ENCODE measurements around the gene NECTIN2. TPM values are rescaled to one million over a fixed set of nuclear protein-coding genes. Genes with fewer than 3 reads are reported as not detected.
A peak's percentile ranks its signal among the peaks of the same experiment; 100 is the strongest.

The NECTIN2 gene
- total RNA-seq: under 1 TPM; 0.43 to 0.60 TPM

DNA sequence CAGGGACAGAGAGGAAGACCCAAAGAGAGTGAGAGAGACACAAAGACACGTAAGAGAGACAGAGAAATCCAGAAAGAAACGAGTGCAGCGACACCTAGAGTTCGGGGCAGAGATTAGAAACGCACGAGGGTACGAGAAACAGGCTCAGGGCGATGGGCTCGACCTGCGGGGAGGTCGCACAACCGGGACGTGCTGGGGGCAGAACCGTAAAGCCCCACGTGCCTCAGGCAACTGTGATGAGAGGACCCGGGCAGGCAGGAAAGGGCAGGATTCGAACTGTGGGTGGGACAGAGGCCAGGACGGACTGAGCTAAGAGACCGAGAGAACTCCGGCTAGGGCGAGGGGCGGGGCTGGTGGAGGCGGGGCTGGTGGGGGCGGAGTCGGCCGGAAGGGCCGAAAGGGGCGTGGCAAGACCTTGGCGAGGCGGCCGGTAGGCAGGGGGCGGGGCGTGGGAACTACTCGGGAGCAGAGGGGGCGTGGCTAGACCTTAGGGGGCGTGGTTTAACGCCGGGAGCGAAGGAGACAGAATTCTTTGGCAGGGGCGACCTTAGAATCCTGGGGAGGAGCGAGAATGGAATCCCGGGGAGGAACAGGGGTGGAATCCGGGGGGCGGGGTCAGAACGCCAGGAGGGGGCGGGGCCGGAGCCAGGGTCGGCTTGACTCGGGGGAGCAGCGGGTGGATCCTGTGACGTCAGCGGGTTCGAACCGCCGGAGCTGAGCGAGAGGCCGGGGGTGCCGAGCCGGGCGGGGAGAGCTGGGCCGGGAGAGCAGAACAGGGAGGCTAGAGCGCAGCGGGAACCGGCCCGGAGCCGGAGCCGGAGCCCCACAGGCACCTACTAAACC lies at the start of gene NECTIN2:
Gene NECTIN2 (plus strand): TSS at position 686 of the 843 bp plus-strand sequence. CDS start 229 bp downstream, outside the sequence.
- peak within 1 kb of the TSS; percentile 1 for H3K27ac Mint-ChIP-seq
- peaks cover 43% of the 10 kb centered on the region for H3K27me3 Mint-ChIP-seq
- peak; percentile 89 for DNase-seq
- H3K4me1 Mint-ChIP-seq: peaks cover 19% of the 10 kb centered on the region
- no peaks in the 10 kb centered on the region for H3K9me3 Mint-ChIP-seq
- peak within 1 kb of the TSS; percentile 88 for H3K4me3 Mint-ChIP-seq
- no peaks in the 10 kb centered on the region for H3K36me3 Mint-ChIP-seq

DNA sequence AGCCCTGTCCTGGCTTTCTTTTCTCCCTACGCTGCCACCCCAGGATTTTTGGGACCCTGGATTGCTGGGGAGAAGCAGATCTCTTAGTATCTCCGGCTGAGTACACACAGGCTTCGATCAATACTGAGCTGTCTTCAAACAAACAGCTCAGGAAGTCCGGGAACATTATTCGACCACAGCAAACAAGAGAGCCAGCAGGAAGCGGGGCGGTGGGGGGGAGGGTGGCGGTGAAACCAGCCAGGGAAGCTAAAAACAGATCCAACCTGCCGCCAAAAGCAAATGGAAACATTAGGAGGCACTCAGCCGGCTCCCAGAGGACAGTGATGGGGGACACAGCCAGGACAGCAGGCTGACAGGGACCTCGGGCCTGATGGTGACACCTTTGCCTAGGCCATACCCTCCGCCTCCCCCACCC lies 49.4 kb upstream of the NECTIN2 start:
- Mint-ChIP-seq H3K4me3 (no peak overlapping the region), H3K27me3 (no peaks in the 10 kb centered on the region), H3K9me3 (no peaks in the 10 kb centered on the region), H3K27ac (peak overlapping the region; percentile 39), H3K4me1 (peaks cover 9% of the 10 kb centered on the region), H3K36me3 (no peaks in the 10 kb centered on the region)
- no peak for DNase-seq

DNA sequence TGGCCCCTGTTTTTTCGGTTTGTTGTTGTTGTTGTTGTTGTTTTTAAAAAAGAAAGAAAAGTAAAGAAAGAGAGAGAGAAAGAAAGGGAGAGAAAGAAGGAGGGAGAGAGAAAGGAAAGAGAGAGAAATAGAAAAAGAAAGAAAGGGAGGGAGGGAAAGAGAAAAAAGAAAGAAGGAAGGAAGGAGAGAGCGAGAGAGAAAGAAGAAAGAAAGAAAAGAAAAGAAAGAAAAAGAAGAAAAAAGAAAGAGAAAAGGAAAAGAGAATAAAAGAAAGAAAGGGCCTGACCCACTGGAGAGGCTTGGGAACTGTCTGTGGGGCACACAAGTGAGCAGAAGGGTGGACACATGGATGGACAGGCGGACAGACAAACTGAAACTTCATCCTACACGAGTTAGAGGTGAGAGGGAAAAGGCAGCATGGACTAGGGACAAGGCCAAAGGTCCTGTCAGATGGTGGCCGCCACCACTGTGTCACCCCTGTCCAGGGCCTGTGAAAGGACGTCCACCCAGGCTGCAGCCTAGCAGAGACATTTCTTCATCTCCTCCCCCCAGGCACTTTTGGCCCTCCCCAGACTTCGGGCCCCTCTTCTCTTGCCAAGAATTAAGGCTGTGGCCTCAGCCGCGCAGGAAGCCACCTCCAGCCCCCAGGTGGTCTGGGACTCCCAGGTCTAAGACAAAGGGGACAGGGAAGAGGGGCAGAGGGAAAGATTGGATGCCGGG lies 46.3 kb upstream of the NECTIN2 start:
- Mint-ChIP-seq H3K4me1 (peaks cover 9% of the 10 kb centered on the region), H3K9me3 (no peaks in the 10 kb centered on the region), H3K36me3 (no peaks in the 10 kb centered on the region), H3K4me3 (no peak overlapping the region), H3K27ac (no peak overlapping the region), H3K27me3 (no peaks in the 10 kb centered on the region)
- no peak for DNase-seq

DNA sequence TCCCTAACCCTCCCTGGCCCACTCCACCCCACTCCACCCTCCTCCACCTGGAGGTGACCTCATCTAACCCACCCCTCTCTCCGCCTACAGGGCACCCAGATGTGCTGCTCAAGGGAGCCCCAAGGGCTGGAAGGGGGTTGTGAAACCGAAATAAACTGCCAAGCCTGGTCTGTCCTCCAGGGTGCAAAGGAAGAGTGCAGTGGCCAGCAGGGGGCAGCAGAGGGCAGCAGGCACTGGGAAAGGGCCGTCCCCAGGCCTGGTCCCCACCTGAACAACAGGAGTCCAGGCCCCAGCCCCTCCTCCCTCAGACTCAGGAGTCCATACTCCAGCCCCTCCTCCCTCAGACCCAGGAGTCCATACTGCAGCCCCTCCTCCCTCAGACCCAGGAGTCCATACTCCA lies 45.6 kb upstream of the NECTIN2 start:
- no peaks in the 10 kb centered on the region for H3K9me3 Mint-ChIP-seq
- H3K4me3 Mint-ChIP-seq: no peak overlapping the region
- no peak overlapping the region for H3K27ac Mint-ChIP-seq
- no peaks in the 10 kb centered on the region for H3K27me3 Mint-ChIP-seq
- peak; percentile 84 for DNase-seq
- no peaks in the 10 kb centered on the region for H3K36me3 Mint-ChIP-seq
- H3K4me1 Mint-ChIP-seq: peaks cover 9% of the 10 kb centered on the region

DNA sequence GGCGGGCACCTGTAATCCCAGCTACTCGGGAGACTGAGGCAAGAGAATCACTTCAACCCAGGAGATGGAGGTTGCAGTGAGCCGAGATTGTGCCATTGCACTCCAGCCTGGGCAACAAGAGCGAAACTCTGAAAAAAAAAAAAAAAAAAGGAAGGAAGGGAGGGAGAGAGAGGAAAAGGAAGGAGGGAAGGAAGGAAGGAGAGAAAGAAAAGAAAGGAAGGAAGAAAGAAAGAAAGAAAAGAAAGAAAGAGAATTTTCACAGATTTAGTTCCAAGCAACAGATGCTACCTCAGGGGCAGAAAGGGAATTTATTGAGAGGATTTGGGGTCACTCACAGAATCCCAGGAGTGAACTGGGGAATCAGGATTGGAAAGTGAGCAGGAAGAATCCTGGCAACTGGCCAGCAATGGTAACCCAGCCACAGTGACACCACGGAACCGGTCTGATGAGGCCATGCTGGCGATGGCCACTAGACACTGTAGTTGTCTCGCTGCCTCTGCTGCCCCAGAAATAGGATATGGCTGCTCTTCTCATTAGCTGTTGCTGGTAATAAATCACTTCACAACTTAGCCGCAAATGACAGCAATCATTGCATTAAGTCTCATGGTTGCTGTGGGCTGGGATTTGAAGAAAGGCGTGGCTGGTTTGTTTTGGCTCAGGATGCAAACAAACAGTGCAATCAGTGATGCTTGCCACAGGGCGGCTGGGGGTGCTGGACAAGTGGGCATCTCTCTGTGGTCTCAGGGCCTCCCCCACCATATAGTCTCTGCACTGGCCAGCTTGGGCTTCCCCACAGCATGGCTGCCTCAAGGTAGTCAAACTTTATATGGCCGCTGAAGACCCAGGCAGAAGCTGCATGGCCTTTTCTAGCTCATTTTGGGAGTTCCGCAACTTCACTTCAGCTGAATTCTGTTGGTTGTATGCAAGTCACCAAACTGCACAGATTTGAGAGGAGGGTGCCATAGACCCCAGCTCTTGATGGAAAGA lies 42.4 kb upstream of the NECTIN2 start:
- DNase-seq: no peak
- Mint-ChIP-seq H3K4me3 (no peak overlapping the region), H3K36me3 (no peaks in the 10 kb centered on the region), H3K9me3 (no peaks in the 10 kb centered on the region), H3K27me3 (peaks cover 17% of the 10 kb centered on the region), H3K27ac (no peak overlapping the region), H3K4me1 (no peaks in the 10 kb centered on the region)

DNA sequence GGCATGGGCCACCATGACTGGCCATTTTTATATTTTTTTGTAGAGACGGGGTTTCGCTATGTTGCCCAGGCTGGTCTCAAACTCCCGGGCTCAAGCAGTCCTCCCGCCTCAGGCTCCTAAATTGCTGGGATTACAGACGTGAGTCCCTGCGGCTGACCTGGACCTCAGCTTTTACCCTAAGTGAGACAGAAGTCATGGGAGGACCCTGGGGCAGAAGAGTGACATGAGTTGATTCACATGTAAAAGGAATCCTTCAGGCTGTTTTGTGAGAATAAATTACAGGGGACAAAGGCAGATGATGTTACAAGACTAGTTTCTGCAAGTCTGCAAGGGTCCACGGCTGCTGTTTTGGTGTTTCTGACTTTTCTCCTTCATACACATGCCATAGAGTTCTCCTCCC lies 39.8 kb upstream of the NECTIN2 start:
- H3K36me3 Mint-ChIP-seq: no peaks in the 10 kb centered on the region
- peaks cover 35% of the 10 kb centered on the region for H3K27me3 Mint-ChIP-seq
- DNase-seq: no peak
- no peak overlapping the region for H3K27ac Mint-ChIP-seq
- H3K4me1 Mint-ChIP-seq: peaks cover 4% of the 10 kb centered on the region
- H3K9me3 Mint-ChIP-seq: no peaks in the 10 kb centered on the region
- no peak overlapping the region for H3K4me3 Mint-ChIP-seq

DNA sequence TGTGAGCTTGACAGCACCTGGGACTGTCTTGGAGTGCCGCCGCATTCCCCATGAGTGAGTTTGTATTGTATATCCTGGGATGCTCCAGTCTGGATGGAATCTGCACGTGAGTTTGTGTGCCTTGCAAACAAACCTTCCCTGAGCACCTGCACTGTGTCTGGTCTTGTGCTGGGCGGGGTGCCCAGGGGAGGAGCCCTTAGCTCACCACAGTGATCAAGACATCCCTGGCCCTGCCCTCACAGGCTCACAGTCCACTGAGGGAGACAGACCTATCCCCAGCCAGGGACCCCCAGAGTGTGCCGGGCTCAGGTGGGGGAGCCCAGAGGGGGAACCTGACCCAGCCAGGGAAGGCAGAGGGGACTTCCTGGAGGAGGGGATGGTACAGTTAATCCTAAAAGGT lies 38.9 kb upstream of the NECTIN2 start:
- Mint-ChIP-seq H3K36me3 (no peaks in the 10 kb centered on the region), H3K4me3 (no peak overlapping the region), H3K9me3 (no peaks in the 10 kb centered on the region), H3K27me3 (peaks cover 42% of the 10 kb centered on the region), H3K4me1 (peaks cover 4% of the 10 kb centered on the region), H3K27ac (no peak overlapping the region)
- DNase-seq: no peak

DNA sequence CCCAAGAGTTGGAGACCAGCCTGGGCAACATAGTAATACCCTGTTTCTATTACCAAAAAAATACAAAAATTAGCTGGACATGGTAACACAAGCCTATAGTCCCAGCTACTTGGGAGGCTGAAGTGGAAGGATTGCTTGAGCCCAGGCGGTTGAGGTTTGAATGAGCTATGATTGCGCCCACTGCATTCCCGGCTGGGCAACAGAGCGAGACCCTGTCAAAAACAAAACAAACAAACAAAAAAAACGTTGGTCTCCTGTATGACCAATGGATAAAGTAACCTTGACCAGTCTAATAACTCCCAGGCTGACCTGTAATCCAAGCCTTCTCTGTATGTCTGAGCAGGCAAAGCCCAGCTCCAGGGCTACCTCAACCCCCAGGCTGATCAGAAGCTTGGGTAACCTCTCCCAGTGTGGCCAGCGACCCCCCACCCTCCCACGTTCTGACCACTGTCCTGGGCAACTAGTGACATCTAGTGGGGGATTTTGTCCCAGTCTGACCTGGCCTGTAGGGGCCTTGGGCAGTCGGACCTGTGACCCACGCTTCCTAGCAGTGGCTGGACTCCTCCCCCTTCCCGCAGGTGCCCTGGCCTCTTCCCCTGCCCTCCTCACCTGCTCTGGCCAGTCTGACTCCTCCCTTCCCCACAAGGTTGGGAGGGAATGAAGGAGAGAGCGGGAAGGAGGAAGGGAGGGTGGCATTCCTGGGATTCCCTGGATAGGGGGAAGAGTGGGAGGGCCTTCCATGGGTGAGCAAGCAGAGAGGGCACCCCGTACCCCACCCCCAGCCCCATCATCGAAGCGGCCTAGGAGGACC lies 38.2 kb upstream of the NECTIN2 start:
- H3K27ac Mint-ChIP-seq: no peak overlapping the region
- H3K36me3 Mint-ChIP-seq: no peaks in the 10 kb centered on the region
- no peak for DNase-seq
- H3K27me3 Mint-ChIP-seq: peaks cover 42% of the 10 kb centered on the region
- H3K9me3 Mint-ChIP-seq: no peaks in the 10 kb centered on the region
- no peak overlapping the region for H3K4me3 Mint-ChIP-seq
- peaks cover 4% of the 10 kb centered on the region for H3K4me1 Mint-ChIP-seq

DNA sequence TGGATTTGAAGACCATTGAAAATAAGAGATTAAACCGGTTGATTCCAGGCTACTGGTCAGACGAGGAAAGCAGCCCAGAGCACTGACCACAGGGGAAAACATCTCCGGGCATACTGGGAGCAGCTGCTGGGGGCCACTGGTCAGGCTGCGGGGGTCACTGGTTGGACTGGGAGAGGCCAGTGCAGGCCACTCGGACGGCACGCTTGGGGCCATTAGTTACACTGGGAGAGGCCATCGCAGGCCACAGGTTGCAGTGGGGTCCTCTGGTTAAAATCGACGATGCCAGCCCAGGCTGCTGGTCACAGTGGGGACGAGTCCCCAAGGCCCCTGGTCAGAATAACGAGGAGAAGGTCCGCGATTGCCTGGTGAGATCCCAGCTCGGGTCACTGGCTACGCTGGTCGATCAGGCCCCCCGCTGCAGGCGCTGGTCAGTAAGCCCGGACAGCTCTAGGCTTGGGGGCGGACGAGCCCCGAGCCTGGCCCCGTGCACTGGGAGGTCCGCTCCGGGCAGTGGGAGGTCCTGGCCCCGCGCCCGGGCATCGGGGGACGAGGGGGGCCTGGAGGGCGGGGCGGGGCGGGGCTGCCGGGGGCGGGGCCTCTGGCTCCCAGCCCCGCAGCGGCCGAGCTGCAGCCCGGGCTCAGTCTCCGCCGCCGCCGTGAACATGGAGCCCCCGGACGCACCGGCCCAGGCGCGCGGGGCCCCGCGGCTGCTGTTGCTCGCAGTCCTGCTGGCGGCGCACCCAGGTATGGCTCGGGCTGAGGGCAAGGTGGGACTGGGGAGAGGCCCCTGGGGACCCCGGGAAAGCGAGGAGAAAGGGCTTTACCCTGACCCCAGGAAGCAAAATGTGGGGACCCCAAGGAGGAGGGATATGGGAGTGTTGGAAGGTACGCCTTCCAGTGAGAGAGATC lies 37.4 kb upstream of the NECTIN2 start, which contains the start of gene BCAM:
Gene BCAM (plus strand): TSS at position 641 of the 909 bp plus-strand sequence. CDS start 22 bp downstream, at position 663.
- no peaks in the 10 kb centered on the region for H3K9me3 Mint-ChIP-seq
- H3K36me3 Mint-ChIP-seq: no peaks in the 10 kb centered on the region
- no peak for DNase-seq
- peaks cover 4% of the 10 kb centered on the region for H3K4me1 Mint-ChIP-seq
- H3K27me3 Mint-ChIP-seq: peaks cover 44% of the 10 kb centered on the region
- no peak within 1 kb of the TSS for H3K27ac Mint-ChIP-seq
- no peak within 1 kb of the TSS for H3K4me3 Mint-ChIP-seq

DNA sequence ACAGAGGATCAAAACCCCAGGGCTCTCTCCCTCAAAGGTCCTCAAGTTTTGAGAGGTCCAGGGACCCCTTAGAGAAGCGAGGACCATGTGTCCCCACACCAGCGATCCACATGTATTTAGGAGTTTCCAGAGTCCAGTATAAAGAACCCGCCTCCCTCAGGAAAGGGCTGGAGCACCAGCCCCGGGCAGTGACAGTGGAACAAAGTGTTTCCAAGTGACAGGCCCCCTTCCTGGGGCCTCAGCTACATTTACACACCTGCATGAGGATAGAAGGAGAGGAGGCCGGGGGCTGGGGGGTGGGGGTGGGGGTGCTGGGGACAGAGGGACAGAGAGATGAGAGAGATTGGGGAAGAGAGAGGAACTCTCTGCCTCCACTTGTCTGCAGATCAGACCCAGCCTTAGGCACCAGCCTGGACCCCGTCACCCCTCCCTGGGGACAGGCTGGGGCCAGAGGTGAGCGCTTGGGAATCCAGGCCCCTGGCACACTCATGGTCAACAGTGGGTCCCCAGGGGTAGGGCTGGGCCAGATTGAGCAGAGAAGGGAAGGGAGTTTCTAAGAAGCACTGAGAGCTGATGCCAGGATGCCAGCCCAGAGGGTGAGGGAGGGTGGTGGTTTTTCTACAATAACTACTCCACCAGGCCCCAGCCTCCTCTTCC lies 36.4 kb upstream of the NECTIN2 start:
- Mint-ChIP-seq H3K4me1 (peaks cover 4% of the 10 kb centered on the region), H3K27ac (no peak overlapping the region), H3K27me3 (peaks cover 46% of the 10 kb centered on the region), H3K4me3 (no peak overlapping the region), H3K9me3 (no peaks in the 10 kb centered on the region), H3K36me3 (no peaks in the 10 kb centered on the region)
- no peak for DNase-seq

DNA sequence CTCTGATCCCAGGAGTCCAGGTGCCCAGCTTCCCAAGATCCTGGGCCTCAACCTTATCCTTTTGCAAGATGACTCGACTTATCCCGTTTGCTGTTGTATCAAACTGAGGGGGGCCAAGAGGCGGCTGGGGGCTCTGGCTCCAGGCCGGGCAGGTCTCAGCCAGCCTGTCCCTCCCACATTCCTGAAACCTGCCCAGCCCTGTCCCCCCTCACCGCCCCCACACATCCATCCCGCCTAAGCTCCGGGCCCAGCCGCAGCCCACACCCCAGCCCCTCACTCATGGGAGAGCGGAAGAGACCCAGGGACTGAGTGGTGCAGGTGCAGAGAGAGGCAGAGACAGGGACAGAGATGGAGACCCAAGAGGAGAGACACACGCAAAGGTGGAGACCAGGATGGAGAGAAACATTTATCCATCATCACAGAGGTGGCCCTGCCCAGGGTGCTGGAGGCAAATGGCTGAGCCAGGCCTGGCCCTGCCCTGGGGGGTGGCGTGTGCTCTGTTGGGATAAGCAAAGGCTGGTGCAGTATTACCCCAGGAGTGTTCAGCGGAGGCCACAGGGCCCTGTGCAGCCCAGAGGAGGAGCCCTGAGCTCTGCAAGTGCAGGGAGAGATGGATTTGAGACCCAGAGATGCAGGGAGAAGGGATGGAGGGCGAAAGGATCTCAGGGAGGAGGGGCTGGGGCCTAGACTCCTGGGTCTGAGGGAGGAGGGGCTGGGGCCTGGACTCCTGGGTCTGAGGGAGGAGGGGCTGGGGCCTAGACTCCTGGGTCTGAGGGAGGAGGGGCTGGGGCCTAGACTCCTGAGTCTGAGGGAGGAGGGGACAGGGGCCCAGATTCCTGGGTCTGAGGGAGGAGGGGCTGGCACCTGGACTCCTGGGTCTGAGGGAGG lies 35.6 kb upstream of the NECTIN2 start:
- H3K27me3 Mint-ChIP-seq: peaks cover 46% of the 10 kb centered on the region
- H3K4me3 Mint-ChIP-seq: no peak overlapping the region
- H3K36me3 Mint-ChIP-seq: no peaks in the 10 kb centered on the region
- DNase-seq: no peak
- H3K9me3 Mint-ChIP-seq: no peaks in the 10 kb centered on the region
- H3K27ac Mint-ChIP-seq: no peak overlapping the region
- peaks cover 4% of the 10 kb centered on the region for H3K4me1 Mint-ChIP-seq

DNA sequence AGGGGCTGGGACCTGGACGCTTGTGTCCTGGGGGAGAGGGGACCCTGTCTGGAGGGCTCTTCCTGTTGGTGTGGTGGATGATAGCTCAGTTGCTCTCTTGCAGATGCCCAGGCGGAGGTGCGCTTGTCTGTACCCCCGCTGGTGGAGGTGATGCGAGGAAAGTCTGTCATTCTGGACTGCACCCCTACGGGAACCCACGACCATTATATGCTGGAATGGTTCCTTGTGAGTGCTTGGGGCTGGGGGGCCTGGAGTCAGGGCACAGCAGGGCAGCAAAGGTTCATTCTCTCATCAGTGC lies 35.0 kb upstream of the NECTIN2 start:
- DNase-seq: no peak
- Mint-ChIP-seq H3K27ac (no peak overlapping the region), H3K36me3 (no peaks in the 10 kb centered on the region), H3K9me3 (no peaks in the 10 kb centered on the region), H3K27me3 (peaks cover 46% of the 10 kb centered on the region), H3K4me1 (peaks cover 4% of the 10 kb centered on the region), H3K4me3 (no peak overlapping the region)

Data from activated naive CD8-positive, alpha-beta T cell treated with anti-CD3 and anti-CD28 coated beads for 36 hours (primary cell).